IMR-90 (cell line): ENCODE data around the gene NRCAM. TPM values are rescaled to one million over a fixed set of nuclear protein-coding genes. Genes with fewer than 3 reads are reported as not detected.

ENCODE experiments used
- ATAC-seq: fragments of 200-7000 bp; cut with Tn5 transposase; 2 replicates; pipeline ENCODE4 v1.9.1; 2020; ENCODE audit warnings: low read depth, mild to moderate bottlenecking, moderate library complexity
- BruUV-seq: library from RNA; stranded (reverse); fragments of 400-500 nt; replicated peaks from 2 replicates; lab custom pipeline; 2021; lab: Mats Ljungman, UMichigan
- CTCF ChIA-PET: fragments of 300-600 bp; formaldehyde crosslinking; extraction: SDS; loops from one replicate; lab custom pipeline; 2021; ENCODE audit warnings: antibody characterized with exemption; lab: Yijun Ruan, JAX
- POLR2A ChIA-PET: fragments of 300-600 bp; sonication (Branson Sonifier 250); formaldehyde crosslinking; loops from one replicate; lab custom pipeline; 2022; ENCODE audit warnings: antibody characterized with exemption; ENCODE audit not compliant: unreplicated experiment; lab: Charles Lee
- DNase-seq: peaks from one replicate; pipeline ENCODE4 v3.0.0; 2013
- H2AFZ ChIP-seq: replicated peaks from 2 replicates; pipeline ENCODE3; 2013; ENCODE audit warnings: low read length, mild to moderate bottlenecking; ENCODE audit not compliant: poor library complexity
- H2AK5ac ChIP-seq: 2 replicates; pipeline ENCODE4 v1.6.1; 2013; ENCODE audit warnings: low read depth, low read length, inconsistent platforms
- H2AK9ac ChIP-seq: replicated peaks from 2 replicates; pipeline ENCODE3; 2013; ENCODE audit warnings: mild to moderate bottlenecking, low read depth, low read length, moderate library complexity; ENCODE audit not compliant: poor library complexity
- H2BK120ac ChIP-seq: 2 replicates; pipeline ENCODE4 v1.6.1; 2013; ENCODE audit warnings: low read depth, low read length, inconsistent platforms
- H2BK15ac ChIP-seq: 3 replicates; pipeline ENCODE4 v1.6.1; 2013; ENCODE audit warnings: low read depth, low read length, inconsistent platforms
- H2BK20ac ChIP-seq: 2 replicates; pipeline ENCODE4 v1.6.1; 2013; ENCODE audit warnings: low read depth, mild to moderate bottlenecking, inconsistent platforms, low read length, moderate library complexity
- H2BK5ac ChIP-seq: 2 replicates; pipeline ENCODE4 v1.6.1; 2013; ENCODE audit warnings: mild to moderate bottlenecking, low read depth, low read length, inconsistent platforms; ENCODE audit not compliant: poor library complexity, severe bottlenecking
- H3K14ac ChIP-seq: replicated peaks from 2 replicates; pipeline ENCODE4 v1.6.1; 2013; ENCODE audit warnings: low read depth, low read length, inconsistent platforms
- H3K18ac ChIP-seq: 2 replicates; pipeline ENCODE4 v1.6.1; 2013; ENCODE audit warnings: low read depth, low read length, control low read depth
- H3K23ac ChIP-seq: 2 replicates; pipeline ENCODE4 v1.6.1; 2013; ENCODE audit warnings: low read depth, low read length, inconsistent platforms
- H3K27ac ChIP-seq: 2 replicates; pipeline ENCODE4 v1.5.1; 2013; ENCODE audit warnings: mild to moderate bottlenecking, control low read depth, low read length; ENCODE audit not compliant: insufficient read depth
- H3K27me3 ChIP-seq: 2 replicates; pipeline ENCODE4 v1.6.1; 2013; ENCODE audit warnings: low read length; ENCODE audit not compliant: control insufficient read depth, insufficient read depth
- H3K36me3 ChIP-seq: 2 replicates; pipeline ENCODE4 v1.6.1; 2013; ENCODE audit warnings: low read length, mixed read lengths; ENCODE audit not compliant: control insufficient read depth, insufficient read depth
- H3K4ac ChIP-seq: 2 replicates; pipeline ENCODE4 v1.6.1; 2013; ENCODE audit warnings: low read depth, low read length, inconsistent platforms
- H3K4me1 ChIP-seq: 2 replicates; pipeline ENCODE4 v1.6.1; 2013; ENCODE audit warnings: low read length, mixed read lengths; ENCODE audit not compliant: control insufficient read depth, insufficient read depth
- H3K4me2 ChIP-seq: 2 replicates; pipeline ENCODE4 v1.6.1; 2013; ENCODE audit warnings: low read depth, mild to moderate bottlenecking, control low read depth, low read length, moderate library complexity
- H3K4me3 ChIP-seq: 2 replicates; pipeline ENCODE4 v1.5.1; 2013; ENCODE audit warnings: low read depth, mild to moderate bottlenecking, control low read depth, low read length, moderate library complexity; ENCODE audit not compliant: insufficient read depth
- H3K56ac ChIP-seq: 2 replicates; pipeline ENCODE4 v1.6.1; 2013; ENCODE audit warnings: low read length, inconsistent platforms; ENCODE audit not compliant: insufficient read depth; ENCODE audit errors: extremely low read depth
- H3K79me1 ChIP-seq, 2 experiments: 2 replicates each; pipeline ENCODE4 v1.6.1; 2013; ENCODE audit warnings: low read length in 2 of 2, inconsistent platforms in 1 of 2, low read depth in 1 of 2
- H3K9ac ChIP-seq: 2 replicates; pipeline ENCODE4 v1.6.1; 2013; ENCODE audit warnings: low read depth, low read length, control low read depth
- H3K9me1 ChIP-seq: 2 replicates; pipeline ENCODE4 v1.6.1; 2013; ENCODE audit warnings: low read length, inconsistent platforms; ENCODE audit not compliant: insufficient read depth
- H3K9me3 ChIP-seq: 2 replicates; pipeline ENCODE4 v1.6.1; 2013; ENCODE audit warnings: low read length; ENCODE audit not compliant: control insufficient read depth, insufficient read depth
- H4K20me1 ChIP-seq: 2 replicates; pipeline ENCODE4 v1.6.1; 2013; ENCODE audit warnings: low read length, inconsistent platforms; ENCODE audit not compliant: insufficient read depth
- H4K5ac ChIP-seq: 2 replicates; pipeline ENCODE4 v1.6.1; 2013; ENCODE audit warnings: mild to moderate bottlenecking, low read depth, low read length, control low read depth
- H4K8ac ChIP-seq, 2 experiments: 2 replicates each; pipeline ENCODE4 v1.6.1; 2013; ENCODE audit warnings: low read depth in 2 of 2, low read length in 2 of 2, control low read depth in 1 of 2, inconsistent platforms in 1 of 2
- H4K91ac ChIP-seq: 2 replicates; pipeline ENCODE4 v1.6.1; 2013; ENCODE audit warnings: low read depth, low read length, inconsistent platforms; ENCODE audit not compliant: insufficient read depth
- FOS ChIP-seq: fragments of 150-350 bp; IDR thresholded peaks from 2 replicates; pipeline ENCODE4 v1.6.1; 2016; ENCODE audit warnings: low read depth, low read length
- MAFK ChIP-seq: IDR thresholded peaks from 2 replicates; pipeline ENCODE4 v1.6.1; 2012; ENCODE audit warnings: low read depth, low read length, improper control_type of control experiment
- NFE2L2 ChIP-seq: fragments of 150-350 bp; IDR thresholded peaks from 2 replicates; pipeline ENCODE4 v1.6.1; 2016; ENCODE audit warnings: low read depth, mild to moderate bottlenecking, low read length
- SMC3 ChIP-seq: fragments of 150-350 bp; IDR thresholded peaks from 2 replicates; pipeline ENCODE4 v1.6.1; 2016; ENCODE audit warnings: low read depth, mild to moderate bottlenecking, antibody characterized with exemption, low read length, moderate library complexity
- WGBS, 2 experiments: methylation state at CpG; one replicate each; pipeline versions ENCODE4 v1.1.5 to v1.1.7; 2013; ENCODE audit warnings: missing lambda C conversion rate in 2 of 2; ENCODE audit not compliant: insufficient read length in 1 of 2; ENCODE audit errors: extremely low coverage in 2 of 2; 5-methylcytosine and 5-hydroxymethylcytosine counted together
- dilution Hi-C: fragments of 300-500 bp; cut with HindIII; formaldehyde crosslinking; loops from one replicate; pipeline ENCODE4 v1.14.3; 2018; ENCODE audit warnings: low sequenced_read_pairs; ENCODE audit not compliant: unreplicated experiment
- in situ Hi-C: fragments of 300-500 bp; cut with MboI; formaldehyde crosslinking; loops from 3 replicates; pipeline ENCODE4 v1.14.3; 2019; ENCODE audit warnings: low sequenced_read_pairs, inconsistent platforms, mixed read lengths
- intact Hi-C: fragments of 100-400 bp; cut with micrococcal nuclease; formaldehyde crosslinking; loops from 2 replicates; pipeline ENCODE4 v1.10.0; 2022
- polyA plus RNA-seq, 3 experiments: library from polyadenylated mRNA; depleted of rRNA; stranded (reverse); fragments of >200 nt; gene quantifications; 2 replicates each; pipeline ENCODE4 v1.2.3, GENCODE V29; 2012; ENCODE audit warnings: low replicate concordance in 1 of 3
- total RNA-seq: library from RNA; depleted of rRNA; stranded (reverse); fragments of >200 nt; gene quantifications from 2 replicates; pipeline ENCODE4 v1.2.3, GENCODE V29; 2012
- TF ChIP-seq, protein P1 (sequence below): fragments of 150-350 bp; IDR thresholded peaks from 2 replicates; pipeline ENCODE4 v1.6.1; 2016; ENCODE audit warnings: low read depth, mild to moderate bottlenecking, low read length, moderate library complexity, borderline replicate concordance

The NRCAM gene
- total and polyA plus RNA-seq, 2 of the 4 experiments (the other 2 are of a cell fraction) = 0.46 to 1.1 TPM

DNA sequence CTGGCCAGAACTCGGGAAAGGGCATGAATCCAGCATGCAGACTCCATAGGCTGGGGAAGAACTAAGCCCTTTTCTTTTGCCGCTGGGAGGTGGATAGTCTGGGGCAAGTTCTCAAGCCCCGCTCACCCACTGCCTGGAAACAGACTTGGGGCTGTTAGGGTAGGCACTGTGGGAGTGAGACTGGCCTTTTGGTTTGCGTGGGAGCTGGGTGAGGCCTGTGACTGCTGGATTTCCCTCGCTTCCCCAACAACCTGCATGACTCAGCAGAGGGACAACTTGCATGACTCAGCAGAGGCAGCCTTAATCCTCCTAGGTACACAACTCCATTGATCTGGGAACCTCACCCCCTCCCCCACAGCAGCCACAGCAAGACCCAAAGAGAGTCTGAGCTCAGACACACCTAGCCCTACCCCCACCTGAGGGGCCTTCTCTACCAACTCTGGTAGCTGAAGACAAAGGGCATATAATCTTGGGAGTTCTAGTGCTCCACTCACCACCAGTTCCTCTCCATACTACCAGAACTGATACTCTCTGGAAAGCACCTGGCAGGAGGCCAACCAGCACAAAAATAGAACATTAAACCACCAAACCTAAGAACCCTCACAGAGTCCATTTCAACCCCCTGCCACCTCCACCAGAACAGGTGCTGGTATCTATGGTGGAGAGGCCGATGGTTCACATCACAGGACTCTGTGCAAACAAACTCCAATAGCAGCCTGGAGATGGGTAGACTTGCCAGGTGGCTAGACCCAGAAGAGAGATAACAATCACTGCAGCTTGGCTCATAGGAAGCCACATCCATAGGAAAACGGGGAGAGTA lies 244.6 kb downstream of the NRCAM start:
- in situ Hi-C loops = no loop called here
- BruUV-seq = no TSS peak
- Histone ChIP-seq H3K4me1 (peaks cover 2% of the 10 kb centered on the region; the same call in 1 of the 2 replicates), H3K36me3 (no peaks in the 10 kb centered on the region), H2BK120ac (peak overlapping the region; percentile 17; the same call in 1 of the 2 replicates), H3K9ac (no peak overlapping the region), H2AFZ (peak overlapping the region; percentile 67), H3K9me1 (no peaks in the 10 kb centered on the region), H2BK5ac (no peak overlapping the region), H3K27me3 (peaks cover 2% of the 10 kb centered on the region), H4K91ac (no peak overlapping the region; the same call in 1 of the 2 replicates), H3K18ac (no peak overlapping the region; the same call in 1 of the 2 replicates), H4K8ac (no peak overlapping the region), H3K4me2 (no peak overlapping the region), H4K5ac (no peak overlapping the region), H2BK15ac (no peak overlapping the region), H4K20me1 (no peaks in the 10 kb centered on the region), H3K56ac (no peak overlapping the region), H3K4me3 (no peak overlapping the region), H2BK20ac (no peak overlapping the region; the same call in 1 of the 2 replicates), H3K9me3 (no peaks in the 10 kb centered on the region), H3K23ac (peak overlapping the region; percentile 27; the same call in 1 of the 2 replicates), H3K14ac (no peak overlapping the region), H2AK9ac (no peak overlapping the region), H2AK5ac (no peak overlapping the region), H3K79me1 (no peaks in the 10 kb centered on the region), H3K27ac (no peak overlapping the region), H3K4ac (no peak overlapping the region)
- intact Hi-C loops = no loop called here
- ChIA-PET CTCF (no interaction called here), POLR2A (no interaction called here)
- ATAC-seq (no peak), DNase-seq (peak; percentile 59)
- dilution Hi-C loops = no loop called here
- WGBS, 2 experiments = no CpG with 5 or more reads among the region's 7 CpGs
- TF ChIP-seq SMC3 = no peak
- TF ChIP-seq, protein P1, sequence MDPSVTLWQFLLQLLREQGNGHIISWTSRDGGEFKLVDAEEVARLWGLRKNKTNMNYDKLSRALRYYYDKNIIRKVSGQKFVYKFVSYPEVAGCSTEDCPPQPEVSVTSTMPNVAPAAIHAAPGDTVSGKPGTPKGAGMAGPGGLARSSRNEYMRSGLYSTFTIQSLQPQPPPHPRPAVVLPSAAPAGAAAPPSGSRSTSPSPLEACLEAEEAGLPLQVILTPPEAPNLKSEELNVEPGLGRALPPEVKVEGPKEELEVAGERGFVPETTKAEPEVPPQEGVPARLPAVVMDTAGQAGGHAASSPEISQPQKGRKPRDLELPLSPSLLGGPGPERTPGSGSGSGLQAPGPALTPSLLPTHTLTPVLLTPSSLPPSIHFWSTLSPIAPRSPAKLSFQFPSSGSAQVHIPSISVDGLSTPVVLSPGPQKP = no peak
- peak; percentile 85 for TF ChIP-seq NFE2L2
- peak; percentile 51 for TF ChIP-seq FOS
- TF ChIP-seq MAFK = peak; percentile 48
